Kasumi-1 (cell line): ENCODE data around the gene RNF214.

ENCODE experiments used
- DNase-seq, 2 experiments: peaks; one replicate each; lab custom pipeline; 2025; lab: John Stamatoyannopoulos, UW

The RNF214 gene

DNA sequence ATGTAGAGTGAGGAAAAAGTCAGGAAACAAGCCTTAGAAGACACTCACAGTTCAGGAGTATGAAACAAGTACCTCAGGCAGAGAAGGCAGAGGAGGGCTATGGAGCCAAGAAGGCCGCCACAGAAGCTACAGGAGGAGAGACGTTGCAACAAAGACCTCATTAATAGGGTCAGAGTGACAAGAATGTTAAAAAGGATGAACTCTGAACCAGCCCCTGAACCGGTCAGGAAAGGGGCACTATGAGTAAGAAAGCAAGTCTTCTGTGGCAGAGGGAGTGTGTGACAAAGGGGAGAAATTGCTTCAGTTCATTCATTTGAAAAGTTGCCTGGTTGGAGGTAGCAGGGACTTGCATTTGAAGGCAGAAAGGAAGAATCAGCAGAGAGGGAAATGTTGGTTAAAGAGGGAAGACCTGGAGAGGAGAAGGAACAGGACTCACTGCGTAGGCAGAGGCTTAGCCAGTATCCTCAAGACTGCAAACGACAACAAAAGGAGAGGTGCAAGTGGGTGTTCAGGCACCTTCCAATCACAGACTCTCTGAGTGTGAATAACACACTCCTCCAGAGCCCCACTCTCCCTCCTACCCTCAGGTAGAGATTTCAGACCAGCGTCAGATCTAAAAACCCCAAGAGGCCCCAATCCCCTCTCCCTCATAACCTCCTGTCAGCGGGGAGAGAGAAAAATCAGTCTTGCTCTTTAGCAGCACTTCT, 17.9 kb upstream of the RNF214 start:
- DNase-seq: no peak

DNA sequence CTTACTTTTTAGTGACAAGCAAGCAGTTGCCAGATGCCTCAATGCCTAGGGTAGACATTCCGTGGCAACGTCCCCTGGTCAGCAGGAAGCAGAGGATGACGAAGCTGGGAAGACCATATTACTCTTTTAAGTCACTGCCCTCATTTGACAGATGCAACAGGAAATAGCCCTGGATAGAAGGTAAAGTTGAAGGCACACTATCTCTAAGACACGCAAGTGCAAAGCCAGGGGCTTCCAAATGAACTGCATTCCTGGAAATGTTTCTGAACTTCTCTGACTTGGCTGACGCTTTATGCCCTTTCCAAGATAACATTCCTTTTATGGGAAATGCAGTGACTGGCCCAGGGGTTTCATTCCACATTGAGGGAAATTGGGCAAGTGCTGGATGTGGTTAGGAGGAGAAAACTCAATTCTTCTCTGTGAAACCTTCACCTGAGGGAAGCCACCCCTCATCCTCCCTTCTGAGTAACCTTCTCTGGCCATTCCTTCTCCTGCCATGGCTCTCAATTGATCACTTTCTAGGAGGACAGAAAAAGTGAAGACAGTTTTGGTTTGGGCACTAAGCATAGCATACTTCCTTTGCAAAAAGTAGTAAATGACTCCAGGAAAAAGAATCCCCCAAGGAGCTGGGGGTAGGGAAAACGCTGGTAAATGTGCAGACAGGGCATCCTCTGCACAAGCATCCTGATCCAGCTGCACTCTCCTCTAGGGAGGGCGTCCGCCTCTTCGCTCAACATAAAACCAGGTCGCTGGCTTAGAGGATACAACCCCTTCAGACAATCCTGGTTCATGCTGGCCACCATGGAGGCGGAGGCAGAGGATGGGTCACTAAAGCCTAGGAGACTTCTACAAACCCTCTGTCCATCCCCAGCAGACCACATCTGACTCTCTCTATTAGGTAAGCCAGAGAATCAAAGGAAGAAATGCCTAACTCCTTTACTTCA, 15.1 kb upstream of the RNF214 start:
- no peak for DNase-seq

DNA sequence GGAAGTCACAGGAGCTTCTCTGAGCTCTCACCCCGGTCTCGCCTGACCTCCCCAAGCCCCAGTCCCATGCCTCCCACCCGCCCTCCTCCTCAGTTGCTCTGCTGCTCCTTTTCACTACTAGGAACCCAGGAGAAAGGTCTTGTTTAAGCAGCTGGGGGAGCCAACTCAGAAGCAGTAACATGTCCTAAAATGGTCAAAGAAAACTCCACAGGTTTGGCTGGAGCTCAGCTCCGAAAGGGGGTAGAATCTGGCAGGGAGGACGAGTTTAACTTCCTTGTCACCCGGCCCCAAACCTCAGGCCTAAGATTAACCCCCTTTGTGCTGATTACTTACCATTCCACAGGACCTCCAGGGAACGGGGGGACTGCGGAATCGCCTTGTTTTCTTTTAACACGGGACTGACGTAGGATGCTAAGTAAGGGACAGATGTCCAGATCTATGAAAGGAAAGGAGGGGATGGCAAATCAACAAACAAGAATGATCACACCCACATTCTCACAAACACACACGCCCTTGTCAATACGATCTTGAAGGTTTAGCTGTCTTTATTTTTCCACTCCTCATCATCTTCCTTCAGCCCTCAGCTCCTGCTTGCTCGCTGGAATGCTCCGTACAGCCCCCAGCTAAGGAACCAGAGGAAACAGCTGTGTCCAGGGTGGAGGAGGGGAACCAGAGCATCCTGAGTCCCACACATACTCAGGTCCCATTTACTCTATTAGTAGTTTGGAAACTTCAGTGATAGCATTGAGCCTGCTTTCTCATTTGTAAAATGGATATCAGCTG, 14.1 kb upstream of the RNF214 start:
- no peak for DNase-seq

DNA sequence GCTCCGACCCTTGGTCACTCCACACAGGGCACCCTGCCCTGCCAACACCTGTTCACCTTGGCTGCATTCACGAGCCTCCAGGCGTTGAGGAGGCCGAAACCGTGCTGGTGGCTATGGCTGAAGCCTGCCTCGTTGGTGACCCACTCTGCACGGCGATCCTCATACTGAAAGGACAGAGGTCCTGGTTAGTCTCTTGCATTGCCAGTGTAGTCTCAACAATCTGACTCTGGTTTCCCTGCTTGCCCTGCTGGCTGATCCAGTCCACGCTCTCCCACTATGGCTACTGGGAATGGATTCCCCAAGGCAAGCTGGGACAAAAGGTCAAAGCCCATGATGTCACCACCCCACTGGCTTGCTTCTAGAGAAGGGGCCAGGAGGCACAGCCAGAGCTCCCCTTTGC, 13.5 kb upstream of the RNF214 start:
- DNase-seq: no peak

DNA sequence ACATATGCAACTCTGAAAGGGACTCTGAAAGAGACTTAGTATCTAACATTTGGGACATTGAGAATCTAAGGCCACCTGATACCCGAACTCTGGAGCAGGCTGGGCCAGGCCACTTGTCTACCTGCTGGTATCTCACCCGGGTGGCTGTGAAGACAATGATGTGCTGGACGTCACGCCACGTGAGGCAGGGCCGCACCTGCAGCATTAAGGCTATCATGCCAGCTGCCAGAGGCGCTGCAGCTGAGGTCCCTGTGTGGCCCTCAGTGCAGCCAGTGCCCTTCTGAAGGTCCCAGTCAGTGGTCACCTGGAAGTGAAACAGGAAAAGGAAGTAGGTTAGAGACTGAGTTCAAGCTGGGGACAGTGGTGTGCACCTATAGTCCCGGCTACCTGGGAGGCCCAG, 13.0 kb upstream of the RNF214 start:
- DNase-seq: no peak

DNA sequence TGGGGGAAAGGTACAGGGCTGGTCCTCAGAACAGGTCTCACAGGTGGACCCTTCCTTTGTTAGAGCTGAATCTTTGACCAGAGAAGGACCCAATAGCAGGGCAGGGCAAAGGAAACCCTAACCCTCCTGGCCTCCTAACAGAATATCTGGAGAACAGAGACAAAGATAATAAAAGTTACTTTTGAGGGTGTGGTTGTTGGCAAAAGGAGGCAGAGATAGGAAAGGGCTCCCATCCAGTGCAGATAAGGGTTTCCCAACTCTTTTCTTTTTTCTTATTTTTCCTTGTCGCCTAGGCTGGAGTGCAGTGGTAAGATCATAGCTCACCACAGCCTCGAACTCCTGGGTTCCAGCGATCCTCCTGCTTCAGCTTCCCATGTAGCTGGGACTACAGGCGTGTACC, 12.5 kb upstream of the RNF214 start:
- no peak for DNase-seq

DNA sequence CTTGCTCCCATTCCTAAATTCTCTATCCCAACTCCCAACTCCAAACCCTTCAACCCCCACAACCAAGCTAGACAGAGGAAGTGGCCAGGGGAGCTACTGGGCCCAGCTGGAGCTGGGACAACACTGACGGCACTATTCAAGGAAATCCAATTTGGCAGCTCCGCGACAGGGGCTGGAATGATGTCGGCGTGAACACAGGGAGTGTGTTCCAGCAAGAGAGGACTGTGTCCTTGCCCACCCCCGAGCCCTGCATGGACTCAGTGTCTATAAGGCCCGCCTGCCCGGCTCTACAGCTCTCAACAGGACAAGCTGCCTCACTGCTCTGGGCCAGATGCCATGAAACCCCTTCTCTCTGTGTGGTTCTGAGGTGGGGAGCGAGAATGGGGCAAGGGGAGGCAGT, 11.9 kb upstream of the RNF214 start:
- no peak for DNase-seq

DNA sequence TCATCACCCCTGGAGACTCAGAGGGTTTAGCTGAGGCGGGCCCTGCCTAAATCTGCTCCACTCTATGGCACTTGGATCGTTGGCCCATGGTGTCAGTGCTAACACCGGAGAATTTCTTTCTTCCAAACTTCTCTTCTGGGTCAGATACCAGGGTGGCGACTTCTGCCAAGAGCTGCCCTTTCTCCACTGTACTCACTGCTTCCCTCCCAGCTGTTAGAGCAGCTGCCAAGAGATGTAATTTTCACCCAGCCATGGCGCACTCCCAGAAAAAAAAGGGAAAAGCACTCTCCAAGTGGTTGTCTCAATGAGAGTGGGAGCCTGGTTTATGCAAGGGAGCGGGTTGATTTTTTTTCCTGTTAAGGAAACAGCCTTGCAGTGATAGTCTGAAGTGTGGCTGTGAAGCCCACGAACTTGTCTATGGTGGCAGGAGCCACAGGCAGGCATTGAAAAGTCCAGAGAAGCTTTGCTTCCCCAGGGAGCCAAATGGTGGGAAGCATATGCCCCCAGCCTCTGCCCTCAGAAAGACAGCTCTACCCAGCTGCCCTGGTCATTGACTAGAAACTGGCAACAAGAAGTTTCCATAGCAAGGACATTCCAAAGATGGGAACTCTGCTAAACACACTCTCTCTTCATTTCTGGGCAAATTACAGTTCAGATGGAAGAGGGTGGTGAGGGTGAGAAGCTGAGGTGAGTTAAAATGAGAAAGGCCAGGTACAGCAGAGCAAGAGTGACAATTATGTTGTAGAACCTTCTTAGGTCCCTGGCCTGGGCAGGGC, 11.3 kb upstream of the RNF214 start:
- no peak for DNase-seq

DNA sequence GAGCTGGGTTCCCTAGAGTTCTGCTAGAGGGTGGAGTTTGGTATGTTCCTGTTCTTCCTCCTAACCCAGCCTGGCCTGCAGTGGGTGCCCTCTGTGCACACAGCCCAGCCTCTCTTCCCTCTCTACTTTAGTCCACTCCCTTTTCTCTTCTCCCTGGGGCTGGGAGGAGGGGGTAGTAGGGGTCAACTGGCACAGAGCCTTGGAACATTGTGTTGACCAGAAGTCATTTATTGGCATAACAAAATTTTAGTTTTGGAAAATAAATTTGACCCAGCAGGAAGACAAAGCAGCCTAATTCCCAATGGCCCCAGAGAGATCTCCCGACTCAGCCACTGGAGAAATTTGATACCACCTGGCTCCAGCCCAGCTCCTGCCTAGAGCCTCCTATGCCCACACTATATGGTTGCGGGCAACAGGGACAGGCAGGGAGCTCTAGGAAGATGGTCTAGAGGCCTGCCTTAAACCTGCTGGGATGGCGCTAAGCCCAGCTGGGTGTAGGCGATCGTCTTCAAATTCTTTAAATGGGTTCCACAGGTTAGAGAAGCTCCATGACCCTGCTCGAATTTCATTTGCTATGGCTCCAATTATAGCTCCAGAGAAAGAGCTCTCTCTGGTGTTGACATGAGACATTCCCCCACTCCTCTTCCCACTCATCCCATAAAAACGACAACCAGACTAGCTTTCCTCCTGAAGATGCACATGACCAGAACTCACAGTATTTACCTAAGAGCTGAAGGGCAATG, 10.5 kb upstream of the RNF214 start:
- DNase-seq: no peak

DNA sequence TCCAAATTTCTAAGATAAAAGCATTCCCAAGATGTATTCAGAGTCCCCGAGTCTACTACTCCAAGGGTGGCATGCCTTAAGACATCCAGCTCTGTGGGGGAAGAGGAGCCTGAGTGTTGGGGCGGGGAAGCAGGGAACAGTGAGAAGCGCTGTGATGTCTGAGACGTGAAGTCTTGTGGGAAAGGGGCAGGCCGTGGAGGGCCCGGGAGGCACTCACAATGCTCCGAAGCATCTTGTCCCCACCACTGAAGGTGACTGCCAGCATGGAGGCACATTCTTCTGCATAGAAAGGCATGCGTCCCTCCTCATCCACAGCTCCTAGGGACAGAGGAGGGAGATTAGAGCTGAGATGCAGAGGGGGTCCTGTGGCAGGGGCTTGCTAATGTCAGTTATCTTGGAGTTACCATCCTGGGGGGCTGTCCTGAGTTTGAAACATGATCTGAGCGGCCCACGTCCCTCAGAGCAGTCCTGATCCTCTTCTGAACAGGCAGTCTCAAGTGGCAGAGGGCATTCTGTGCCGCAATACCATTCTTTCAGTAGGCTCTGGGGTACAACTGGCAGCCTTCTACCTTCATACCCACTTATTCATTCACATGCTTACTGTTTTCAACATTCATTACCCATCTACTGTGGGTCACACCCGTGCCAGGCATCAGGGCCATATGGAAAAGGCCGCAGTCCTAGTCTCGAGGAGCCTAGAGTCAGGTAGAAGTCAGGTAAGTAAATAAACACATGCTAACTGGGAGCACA, 9.3 kb upstream of the RNF214 start:
- DNase-seq: no peak

DNA sequence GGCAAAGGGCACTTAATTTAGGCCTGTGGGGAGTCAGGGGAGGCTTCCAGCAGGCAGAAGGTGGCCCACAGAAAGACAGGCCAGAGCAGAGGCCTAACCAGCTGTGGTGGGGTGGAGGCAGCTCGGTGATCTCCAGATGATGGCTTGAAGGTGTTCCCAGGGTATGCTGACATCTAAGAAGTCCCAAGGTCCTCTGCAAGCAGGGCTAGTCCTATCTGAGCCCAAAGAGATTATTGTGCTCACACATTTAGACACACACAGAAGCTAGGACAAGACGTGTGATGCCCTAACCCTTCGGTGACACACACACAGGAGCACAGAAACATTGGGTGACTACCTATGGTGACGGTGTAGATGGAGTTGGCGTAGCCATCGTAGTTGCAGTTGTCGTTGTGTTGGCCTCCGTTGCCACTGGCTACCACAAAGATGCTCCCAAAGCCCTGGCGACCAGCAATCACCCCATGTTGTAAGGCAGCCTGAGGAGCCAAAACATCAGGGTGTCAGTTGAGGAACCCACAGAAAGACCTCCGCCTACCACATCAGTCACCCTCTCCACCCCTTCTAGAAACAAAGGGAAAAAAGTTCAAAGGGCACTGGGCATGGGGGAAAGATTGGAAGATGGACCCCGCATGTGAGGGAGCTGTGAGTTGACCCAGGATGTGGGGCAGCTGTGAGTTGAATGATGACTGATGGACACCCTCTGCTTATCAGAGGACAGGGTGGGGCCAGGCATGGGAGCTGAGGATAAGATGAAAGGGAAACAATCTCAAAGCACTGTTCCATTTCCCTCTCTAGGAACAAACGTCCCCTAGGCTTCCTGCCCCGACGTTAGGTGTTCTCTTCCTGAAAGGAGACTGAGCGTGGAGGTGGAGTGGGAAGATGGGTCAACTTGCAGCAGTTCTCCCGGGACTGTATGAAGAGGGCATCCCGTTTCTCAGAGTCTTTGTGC, 8.5 kb upstream of the RNF214 start:
- no peak for DNase-seq

DNA sequence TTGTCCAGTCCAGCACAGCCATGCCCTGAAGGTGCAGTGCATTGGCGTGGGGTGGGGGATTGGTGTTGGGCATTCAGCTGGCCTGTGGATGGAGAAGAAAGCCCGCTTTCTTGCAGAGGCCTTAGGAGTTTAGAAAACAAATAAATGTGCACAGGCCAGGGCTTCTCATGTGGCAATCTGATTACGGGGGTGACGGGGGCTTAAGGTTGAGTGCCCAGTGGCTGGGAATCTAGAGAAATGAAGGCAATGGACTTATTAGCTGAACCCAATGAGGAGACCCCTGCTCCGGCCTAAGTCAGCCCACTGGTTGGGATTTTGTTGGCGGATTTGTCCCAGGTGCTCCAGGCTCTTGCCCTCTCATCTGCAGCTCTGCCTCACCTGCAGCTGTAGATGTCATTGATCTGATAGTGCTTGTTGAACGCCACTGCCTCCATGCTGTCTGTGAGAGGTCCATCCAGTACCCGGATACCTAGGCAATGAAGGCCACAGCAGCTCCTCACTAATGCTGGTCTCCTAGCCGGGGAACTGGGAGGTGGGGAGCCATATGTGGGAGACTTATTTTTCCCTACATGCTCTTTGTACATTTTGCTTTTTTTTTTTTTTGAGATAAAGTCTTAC, 6.8 kb upstream of the RNF214 start:
- DNase-seq: no peak

DNA sequence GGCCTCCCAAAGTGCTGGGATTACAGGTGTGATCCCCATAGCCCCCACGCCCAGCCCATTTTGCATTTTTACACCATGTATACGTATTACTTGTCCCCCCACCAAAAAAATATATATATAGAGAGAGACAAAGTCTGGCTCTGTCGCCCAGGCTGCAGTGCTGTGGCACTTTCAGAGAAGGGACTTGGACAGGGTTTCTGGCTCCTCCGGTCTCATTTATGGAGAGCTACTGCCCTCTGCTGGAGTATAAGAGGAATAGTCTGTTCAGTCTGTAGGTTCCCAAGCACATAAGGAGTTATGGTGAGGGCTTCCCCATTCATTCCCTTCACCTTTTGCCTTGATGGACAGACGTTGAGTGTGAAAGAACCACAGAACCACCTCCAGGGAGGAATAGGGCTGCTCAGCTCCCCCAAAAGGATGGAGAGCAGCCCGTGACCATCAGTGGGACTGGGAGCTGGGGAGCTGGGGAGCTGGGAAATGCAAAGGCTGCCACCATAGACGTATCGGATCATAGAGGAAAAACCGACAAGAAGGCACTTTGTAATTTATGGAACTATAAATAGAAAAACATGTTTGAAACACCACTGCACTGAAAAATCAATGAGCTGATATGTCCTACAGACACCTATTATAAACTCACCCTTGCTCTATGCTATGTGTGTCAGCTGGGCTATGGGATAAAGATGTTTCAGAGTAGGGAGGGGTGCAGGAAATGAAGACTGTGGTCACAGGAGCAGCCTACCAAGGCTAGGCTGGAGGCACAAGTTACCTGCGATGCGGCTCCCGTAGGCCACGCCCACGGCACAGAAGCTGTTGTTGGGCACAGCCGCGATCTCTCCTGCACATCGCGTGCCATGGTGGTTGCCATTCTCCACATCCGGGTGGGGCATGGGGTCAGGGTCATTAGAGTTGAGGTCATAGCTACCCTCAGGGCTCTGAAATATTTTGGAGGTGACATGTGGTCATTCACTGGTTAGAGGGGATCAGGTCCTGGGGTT, 5.8 kb upstream of the RNF214 start:
- DNase-seq: peak; percentile 92 to 94

DNA sequence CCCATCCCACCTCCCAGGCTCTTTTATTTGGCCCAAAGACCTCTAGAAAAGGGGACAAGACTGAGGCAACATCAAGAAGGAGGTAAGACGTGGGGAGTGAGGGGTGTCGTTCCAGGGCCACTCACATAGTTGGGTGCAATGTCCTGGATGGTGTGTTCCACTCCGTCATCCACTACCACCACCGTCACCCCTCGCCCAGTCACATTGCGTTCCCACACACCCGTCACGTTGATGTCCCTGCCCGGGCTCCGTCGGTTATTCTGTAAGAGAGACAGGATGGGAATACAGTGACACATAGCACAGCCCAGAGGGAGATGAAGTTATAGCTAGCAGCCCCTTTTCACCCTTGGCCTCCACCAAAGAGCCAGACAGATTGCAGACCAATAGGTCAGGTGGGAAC, 4.4 kb upstream of the RNF214 start:
- no peak for DNase-seq

DNA sequence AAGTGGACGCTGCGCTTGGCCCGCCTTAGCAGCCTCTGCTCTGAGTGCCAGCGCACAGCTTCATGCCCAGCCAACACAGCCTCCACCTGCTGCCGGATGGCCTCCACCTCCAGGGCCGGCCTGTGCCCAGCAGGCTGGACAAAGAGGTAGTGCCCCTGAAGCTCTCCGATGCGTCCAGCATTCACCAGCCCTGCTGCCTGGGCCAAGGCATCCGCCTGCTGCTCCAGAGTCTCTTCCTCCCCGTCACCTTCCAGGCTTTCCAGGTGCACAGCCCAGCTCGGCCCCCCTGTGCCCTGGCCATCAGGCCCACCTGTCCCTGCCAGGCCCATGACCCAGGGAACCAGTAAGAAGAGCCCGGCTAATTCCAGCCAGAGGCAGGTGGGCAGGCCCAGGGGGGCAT, 3.1 kb upstream of the RNF214 start:
- DNase-seq: no peak

DNA sequence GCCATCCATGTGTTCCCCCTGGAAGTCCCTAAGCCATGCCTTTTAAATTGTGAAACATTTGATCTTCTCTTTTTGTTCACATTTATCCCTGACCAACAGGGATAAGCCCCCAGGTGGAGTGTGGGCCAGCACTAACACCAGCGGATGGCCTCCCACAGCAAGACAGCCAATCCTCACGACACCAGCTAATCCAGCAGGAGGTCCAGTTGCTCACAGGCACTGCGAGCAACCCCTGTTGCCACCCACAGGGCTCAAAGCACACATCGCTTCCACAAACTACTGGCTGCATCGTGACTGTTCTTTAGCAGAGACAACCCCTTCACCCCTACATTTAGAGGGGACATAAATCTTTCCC, 2.6 kb upstream of the RNF214 start:
- no peak for DNase-seq

DNA sequence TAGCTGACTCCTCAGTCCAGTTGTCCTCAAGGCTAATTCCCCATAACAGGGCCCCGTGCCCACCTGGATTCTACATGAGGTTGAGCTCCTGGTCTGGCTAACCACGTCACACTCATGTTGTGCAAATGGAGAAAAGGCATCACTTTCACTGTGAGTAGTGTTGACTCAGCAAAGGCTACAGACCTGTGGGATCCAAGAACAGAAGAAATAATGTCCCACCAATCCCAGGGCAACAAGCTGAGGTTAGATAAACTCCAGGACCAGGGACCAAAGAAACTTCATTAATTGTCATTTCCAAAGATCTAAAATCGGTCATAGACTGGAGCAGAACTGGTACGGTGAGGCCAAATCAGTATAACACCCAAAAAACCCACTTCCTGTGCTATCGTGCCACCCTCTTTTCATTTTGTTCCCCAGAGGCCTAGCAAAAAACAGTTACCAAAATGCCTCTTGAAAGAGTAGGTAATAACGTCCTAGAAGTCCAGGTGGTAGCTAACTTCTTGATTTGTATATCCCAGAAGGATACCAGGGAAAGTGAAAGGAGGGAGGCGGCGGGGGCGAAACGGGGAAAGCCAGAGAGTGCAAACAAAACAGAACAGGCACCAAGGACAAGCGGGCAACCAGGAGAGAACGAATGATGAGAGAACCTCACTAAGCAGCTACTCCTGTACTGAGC, 2.0 kb upstream of the RNF214 start:
- DNase-seq: no peak
